ENCODE results near the gene LSAMP. TPM values are rescaled to one million over a fixed set of nuclear protein-coding genes. Genes with fewer than 3 reads are reported as not detected.
A peak's percentile ranks its signal among the peaks of the same experiment; 100 is the strongest.

The LSAMP gene
- total and polyA plus RNA-seq, 7 donors = 0.23 to 47.1 (median 22.9) TPM

DNA sequence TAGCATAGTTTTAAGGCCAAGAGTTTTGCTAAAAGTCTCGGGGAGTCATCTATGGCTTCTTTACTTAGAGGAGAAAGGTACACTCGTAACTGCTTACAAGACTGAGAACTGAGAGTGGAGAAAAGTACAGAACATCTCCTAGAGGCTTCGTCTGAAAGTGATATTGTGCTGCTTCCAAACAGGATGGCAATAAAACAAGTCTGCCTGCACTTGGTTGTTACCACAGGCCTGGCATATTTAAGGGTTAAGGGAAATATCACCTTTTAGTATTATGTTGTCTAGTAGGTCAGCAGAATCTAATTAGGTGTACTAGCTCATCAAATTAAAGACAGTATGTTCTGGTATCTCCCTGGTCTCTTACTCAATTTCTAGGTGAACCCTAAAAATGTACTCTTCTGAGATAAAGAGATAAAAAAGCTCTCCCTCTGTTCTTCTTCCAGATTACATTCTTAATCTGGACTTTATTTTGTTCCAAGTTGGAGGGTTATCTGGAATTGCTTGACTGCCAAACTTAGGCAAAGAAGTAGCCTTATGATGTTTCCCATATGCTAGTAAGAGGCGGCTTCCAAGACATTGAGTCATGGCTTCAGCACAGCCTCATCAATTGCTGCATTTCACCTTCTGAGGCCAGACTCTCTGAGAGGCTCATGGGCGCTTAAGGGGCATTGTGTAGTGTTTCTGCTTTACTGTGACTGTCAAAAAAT lies 181.3 kb downstream of the LSAMP start:
- Histone ChIP-seq H3K36me3 (no peaks in the 10 kb centered on the region), H3K27ac (peak overlapping the region in 3 of 4 donors; percentile 53 to 76 (median 60)), H3K27me3 (no peaks in the 10 kb centered on the region), H3K4me1 (peaks cover 0 to 44% (median 33%) of the 10 kb centered on the region in 4 donors), H3K9me3 (no peaks in the 10 kb centered on the region), H3K4me3 (no peak overlapping the region)
- 47 to 65% methylated on average over 5 of the region's 5 CpGs for WGBS, 2 donors
- intact Hi-C loops (cut with DNase I) = no loop called here
- TF ChIP-seq, protein P1, sequence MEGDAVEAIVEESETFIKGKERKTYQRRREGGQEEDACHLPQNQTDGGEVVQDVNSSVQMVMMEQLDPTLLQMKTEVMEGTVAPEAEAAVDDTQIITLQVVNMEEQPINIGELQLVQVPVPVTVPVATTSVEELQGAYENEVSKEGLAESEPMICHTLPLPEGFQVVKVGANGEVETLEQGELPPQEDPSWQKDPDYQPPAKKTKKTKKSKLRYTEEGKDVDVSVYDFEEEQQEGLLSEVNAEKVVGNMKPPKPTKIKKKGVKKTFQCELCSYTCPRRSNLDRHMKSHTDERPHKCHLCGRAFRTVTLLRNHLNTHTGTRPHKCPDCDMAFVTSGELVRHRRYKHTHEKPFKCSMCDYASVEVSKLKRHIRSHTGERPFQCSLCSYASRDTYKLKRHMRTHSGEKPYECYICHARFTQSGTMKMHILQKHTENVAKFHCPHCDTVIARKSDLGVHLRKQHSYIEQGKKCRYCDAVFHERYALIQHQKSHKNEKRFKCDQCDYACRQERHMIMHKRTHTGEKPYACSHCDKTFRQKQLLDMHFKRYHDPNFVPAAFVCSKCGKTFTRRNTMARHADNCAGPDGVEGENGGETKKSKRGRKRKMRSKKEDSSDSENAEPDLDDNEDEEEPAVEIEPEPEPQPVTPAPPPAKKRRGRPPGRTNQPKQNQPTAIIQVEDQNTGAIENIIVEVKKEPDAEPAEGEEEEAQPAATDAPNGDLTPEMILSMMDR (IDR thresholded peaks at IDR 0.05) = no peak
- TF ChIP-seq POLR2AphosphoS5 (IDR thresholded peaks at IDR 0.05) = peak in 3 of 4 donors; percentile 33 to 55 (median 52)
- no peak for DNase-seq

DNA sequence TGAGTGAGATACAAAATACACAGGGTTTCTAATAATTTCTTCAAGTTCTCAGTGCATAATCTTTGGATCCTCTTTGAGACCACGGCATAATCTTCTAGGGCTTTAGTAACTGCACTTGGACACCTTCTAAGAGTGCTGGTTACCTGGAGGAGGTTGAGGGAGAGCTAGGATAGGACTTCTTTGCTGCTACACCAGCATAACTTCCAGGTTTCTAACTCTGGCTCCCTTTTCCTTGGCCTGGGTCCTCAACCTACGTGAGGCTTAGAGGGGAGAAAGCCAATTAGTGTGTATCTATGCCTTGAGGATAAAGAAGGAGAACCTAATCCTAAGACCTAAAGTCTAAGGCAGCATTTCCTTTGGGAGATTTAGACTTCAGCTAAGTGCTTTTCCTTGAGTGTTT lies 184.8 kb downstream of the LSAMP start:
- no peak for DNase-seq
- peaks cover 0 to 62% (median 56%) of the 10 kb centered on the region in 4 donors for H3K4me1 ChIP-seq
- no peak overlapping the region for H3K27ac ChIP-seq
- H3K36me3 ChIP-seq = no peaks in the 10 kb centered on the region
- no peaks in the 10 kb centered on the region for H3K27me3 ChIP-seq
- H3K4me3 ChIP-seq = no peak overlapping the region
- no peaks in the 10 kb centered on the region for H3K9me3 ChIP-seq
- intact Hi-C loops (cut with DNase I) = no loop called here
- TF ChIP-seq POLR2AphosphoS5 (IDR thresholded peaks at IDR 0.05) (no peak), EP300 (IDR thresholded peaks at IDR 0.05) (no peak), POLR2A (IDR thresholded peaks at IDR 0.05) (no peak)
- TF ChIP-seq, protein P1 (IDR thresholded peaks at IDR 0.05) = no peak
- WGBS, 2 donors = 57 to 69% methylated on average over 2 of the region's 2 CpGs

DNA sequence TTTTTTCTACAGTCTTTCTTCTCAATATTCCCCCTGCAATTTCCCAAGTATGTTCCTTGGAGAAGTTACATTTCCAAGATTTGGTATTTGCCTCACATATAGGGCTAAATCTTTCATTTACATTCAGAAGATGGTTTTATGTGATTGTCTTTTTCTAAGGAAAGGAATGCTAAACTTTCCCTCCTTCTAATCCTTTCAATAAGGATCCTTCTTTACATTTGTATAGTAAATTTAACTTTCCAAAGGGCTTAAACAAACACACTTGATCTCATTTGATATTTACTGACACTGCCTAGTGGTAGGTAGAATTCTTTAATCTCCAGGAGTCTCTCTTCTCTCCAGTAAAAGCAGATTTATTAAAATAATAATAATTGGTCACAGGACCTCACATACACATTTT lies 185.3 kb downstream of the LSAMP start:
- DNase-seq = no peak
- H3K27me3 ChIP-seq = no peaks in the 10 kb centered on the region
- H3K4me1 ChIP-seq = peaks cover 0 to 67% (median 60%) of the 10 kb centered on the region in 4 donors
- H3K9me3 ChIP-seq = no peaks in the 10 kb centered on the region
- TF ChIP-seq POLR2AphosphoS5 (IDR thresholded peaks at IDR 0.05) = no peak
- TF ChIP-seq, protein P1 (IDR thresholded peaks at IDR 0.05) = no peak
- TF ChIP-seq POLR2A (IDR thresholded peaks at IDR 0.05) = no peak
- no peak for TF ChIP-seq EP300 (IDR thresholded peaks at IDR 0.05)
- H3K4me3 ChIP-seq = no peak overlapping the region
- H3K27ac ChIP-seq = no peak overlapping the region
- intact Hi-C loops (cut with DNase I) = no loop called here
- no peaks in the 10 kb centered on the region for H3K36me3 ChIP-seq

DNA sequence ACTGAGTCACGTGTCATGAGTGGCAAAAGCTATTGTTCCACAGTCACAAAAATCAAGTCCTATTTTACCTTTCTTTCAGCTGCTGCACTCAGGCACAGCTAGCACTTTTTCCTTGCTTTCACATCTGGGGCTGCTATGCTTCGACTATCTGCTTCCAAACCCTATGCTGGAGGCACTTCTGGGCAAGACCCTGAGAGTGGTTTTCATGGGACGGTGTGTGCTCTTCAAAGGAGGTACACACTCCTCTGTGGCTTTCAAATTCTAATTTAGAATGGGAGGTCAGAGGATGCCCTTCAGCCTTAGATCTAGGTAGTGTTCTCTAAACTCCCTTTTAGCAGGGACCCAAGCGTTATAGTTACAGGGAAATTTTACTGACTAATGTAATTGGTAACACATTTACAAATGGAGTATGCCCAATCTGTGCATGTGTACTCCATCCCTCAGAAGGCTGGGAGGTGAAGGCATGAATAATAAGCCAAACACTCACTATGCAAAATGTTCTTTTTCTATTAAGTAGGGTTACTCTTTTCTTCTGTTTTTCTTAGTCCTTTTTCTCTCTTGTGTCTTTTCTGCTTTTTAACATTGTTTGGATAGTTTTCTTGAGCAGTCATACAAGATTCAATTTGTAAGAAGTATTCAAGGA lies 188.3 kb downstream of the LSAMP start:
- Histone ChIP-seq H3K4me1 (peaks cover 3 to 68% (median 51%) of the 10 kb centered on the region in 4 donors), H3K27me3 (no peaks in the 10 kb centered on the region), H3K36me3 (no peaks in the 10 kb centered on the region), H3K27ac (peak overlapping the region in 3 of 4 donors; percentile 30 to 74 (median 61)), H3K4me3 (no peak overlapping the region), H3K9me3 (no peaks in the 10 kb centered on the region)
- intact Hi-C loops (cut with DNase I) = no loop called here
- TF ChIP-seq POLR2AphosphoS5 (IDR thresholded peaks at IDR 0.05) (no peak), POLR2A (IDR thresholded peaks at IDR 0.05) (no peak), EP300 (IDR thresholded peaks at IDR 0.05) (no peak)
- TF ChIP-seq, protein P1 (IDR thresholded peaks at IDR 0.05) = no peak
- WGBS, 2 donors = 66% methylated on average over 4 of the region's 4 CpGs
- DNase-seq = no peak

Data from sigmoid colon (tissue), 7 donors.